SKM-1 treated with dmso at 0.1 percent for 144 hours (cell line): Measurements from ENCODE around the gene KCNJ12.
"Not testable (repeated sequence)": the region's sequence is repeated elsewhere in the genome, so short reads cannot be mapped to it uniquely, and the experiment has no call there.

Source experiments
- DNase-seq: peaks from one replicate; lab custom pipeline; 2025; ENCODE audit not compliant: unreplicated experiment; lab: John Stamatoyannopoulos, UW

KCNJ12 gene

DNA sequence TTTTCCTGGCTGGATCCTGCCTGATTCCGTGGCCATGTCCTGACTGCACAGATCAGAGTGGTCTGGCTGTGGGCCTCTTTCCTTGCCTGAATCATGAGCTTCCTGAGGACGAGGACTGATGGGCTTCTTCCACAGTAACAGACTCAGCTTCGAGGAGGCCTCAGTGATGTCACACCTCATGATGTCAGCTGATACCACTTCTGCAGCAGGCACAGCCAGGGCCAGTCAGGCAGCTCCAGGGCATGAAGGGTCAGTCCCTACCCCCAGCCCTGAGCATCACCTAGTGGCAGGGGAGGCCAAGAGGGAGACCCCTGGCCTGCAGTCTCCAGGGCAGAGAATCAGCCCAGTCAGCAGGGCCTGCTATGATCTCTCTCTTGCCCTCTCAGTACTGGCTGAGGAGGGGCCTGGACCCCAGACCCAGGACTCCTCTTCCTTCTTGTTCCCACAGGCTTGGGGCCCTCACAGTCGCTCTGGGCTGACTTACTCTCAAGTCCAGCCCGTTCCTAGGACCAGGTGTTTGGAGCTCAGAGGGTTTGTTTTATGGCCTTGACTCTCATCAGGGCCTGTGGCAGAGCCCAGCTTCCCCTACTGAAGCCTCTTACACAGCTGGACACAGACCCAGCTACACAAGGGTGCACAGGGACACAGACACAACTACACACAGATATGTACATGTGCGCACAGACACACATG, 26.7 kb upstream of the KCNJ12 start:
- not testable (repeated sequence) for DNase-seq

DNA sequence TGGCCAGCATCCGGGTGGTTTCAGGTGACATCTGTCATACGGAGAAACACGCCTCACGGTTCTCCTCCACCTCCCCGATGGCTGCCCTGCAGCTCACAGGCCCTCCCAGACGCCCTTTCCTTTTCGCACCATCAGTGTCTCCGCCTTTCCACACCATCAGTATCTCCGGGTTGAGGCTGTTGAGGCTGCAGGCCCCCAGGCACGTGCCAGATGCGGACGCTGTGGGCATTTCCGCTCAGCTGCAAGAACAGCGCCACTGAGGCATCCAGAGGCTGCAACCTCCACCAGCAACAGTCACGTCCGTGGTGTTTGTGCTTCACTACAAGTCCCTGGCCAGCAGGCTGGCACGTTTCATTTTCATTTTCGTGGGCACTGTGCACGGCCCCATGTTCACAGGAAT, 25.7 kb upstream of the KCNJ12 start:
- not testable (repeated sequence) for DNase-seq

DNA sequence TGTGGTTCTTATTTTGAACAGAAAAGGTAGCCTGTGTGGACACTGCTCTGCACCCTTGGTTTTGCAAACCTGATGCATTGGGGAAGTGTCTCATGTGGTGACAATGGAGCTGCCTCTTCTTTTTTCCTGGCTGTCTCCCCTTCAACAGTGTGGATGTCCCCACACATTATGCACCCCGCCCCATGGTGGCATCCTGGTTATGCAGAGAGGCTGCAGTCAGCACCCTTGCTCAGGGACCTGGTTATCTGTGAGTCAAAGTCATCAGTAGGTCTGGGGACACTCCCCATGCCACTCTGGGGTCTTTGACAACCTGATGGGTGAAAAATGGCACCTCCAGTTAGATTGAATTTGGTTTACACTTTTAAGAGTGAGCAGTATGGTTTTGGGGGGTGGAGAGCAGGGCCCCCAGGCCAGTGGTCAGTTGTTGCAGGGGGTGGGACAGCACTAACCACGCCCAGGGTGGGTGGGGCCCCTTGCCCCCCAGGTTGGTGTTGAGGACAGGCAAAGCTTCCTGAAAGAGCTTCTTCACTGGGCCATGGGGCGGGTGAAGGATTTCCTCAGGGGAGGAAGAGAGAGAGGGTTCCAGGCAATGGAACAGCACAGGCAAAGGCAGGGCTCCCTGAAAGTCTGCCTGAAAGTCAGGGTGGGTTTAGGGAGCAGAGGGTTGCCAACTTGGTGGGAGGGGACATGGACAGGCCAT, 24.6 kb upstream of the KCNJ12 start:
- no peak for DNase-seq

DNA sequence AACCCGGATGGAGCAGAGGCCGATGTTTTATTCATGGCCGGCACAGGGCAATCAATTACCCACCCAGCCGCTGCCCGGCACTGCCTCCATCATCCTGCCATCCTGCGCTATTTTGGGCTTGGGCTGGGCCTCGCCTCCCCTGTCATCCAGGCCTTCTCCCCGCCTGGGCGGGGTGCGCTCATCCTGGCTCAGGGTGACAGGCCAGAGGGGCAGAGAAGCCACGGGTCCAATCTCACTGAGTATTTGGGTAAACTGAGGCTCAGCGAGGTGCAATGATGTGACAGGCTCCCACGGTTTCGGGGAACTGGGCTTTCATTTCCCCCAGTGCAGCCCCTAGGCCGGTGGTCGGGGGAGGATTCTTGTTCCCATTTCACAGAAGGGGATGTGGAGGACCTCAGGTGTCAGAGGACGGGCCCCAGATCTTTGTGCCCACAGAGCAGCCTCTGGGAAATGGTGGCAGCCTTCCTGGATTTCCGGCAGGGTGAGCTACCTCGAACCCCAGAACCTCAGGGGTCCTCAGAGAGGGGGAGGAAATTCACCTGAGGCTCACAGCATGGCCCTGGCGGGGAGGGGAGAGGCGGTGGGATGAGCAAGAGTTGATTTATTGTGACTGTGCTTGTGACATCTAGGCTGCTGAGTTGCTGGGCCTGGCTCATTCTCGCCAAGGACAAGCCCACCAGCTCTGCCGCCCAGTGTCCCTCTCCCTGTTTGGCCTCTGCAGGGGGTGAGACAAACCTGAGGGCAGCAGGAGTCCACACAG, 23.8 kb upstream of the KCNJ12 start:
- no peak for DNase-seq

DNA sequence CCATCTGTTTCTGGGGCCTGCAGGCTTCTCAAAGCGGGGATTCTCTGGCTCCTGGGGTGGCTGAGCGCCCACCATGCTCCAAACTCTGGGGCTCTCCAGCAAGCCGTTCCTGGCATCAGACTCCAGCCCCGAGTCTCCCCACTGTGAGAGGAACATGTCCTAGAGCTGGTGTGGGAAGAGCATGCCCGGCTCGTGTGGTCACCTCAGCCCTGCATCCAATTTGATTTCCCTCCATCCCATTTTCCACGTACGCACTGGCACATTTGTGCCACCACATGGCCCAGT, 23.2 kb upstream of the KCNJ12 start:
- DNase-seq = no peak

DNA sequence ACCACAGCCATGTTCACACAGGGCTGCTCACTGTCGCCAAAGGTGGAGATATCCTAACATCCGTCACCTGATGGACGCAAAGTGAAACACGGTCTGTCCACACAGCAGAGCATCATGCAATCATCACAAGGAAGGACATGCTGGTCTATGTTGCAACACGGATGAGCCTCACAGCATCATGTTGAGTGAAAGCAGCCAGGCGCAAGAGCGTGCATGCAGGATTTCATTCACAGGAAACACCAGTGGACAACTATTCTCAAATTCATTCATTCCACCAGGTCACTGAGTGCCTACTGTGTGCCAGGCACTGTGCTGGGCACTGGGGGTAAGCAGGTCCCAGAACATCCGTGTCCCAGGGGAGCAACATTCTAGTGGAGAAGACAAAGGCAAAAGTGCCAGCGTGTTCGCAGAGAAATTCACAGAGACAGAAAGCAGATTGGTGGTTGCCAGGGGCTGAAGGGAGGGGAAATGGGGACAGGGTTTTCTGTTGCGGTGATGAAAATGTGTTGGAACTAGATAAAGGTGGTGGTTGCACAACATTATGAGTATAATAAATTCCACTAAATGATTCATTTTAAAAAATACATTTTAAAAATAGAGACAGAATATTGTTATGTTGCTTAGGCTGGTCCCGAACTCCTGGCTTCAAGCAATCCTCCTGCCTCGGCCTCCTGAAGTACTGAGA, 22.7 kb upstream of the KCNJ12 start:
- no peak for DNase-seq

DNA sequence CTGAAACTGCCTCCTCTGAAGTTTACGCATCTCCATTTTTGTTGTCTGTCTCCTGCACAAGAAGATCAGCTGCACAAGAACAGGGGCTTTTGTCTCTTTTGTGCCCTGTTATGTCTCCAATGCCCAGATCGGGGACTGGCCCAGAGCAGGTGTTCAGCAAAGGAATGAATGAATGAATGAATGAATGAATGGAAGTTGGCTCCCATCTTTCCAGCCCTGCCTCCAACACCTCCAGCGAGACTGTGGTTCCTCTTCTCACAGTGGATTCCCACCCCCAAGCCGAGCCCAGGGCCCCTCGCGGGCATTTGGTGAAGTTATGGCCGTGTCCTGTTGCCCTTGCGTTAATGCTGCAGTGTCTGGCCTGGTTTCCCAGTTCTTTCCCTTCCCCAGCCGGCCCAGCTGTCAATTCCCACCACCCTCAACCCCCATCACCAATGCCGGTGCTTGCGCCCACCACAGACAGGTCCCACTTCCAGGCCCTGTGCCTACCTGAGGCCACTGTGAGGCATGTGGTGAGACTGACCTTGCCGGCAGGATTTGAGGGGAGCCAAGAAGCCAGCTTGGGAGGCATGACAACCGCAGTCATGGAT, 21.3 kb upstream of the KCNJ12 start:
- DNase-seq = no peak

DNA sequence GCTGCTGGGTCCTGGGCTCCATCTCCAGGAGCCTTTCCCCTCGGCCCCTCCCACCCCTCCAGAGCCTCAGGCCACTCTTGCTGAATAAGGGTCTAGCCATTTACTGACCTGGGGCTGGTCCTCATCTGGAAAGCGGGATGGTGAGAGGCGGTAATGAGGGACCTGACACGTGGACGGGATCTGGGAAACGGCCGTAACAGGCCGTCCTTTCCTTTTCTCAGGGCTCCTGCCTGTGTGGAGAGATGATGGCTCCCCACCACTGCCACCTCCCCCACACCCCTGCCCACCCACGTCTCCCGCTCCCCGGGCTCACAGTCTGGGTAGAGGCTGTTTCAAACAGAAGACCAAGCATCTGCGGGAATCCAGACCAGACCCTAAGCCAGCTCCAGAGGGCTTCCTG, 20.6 kb upstream of the KCNJ12 start:
- no peak for DNase-seq

DNA sequence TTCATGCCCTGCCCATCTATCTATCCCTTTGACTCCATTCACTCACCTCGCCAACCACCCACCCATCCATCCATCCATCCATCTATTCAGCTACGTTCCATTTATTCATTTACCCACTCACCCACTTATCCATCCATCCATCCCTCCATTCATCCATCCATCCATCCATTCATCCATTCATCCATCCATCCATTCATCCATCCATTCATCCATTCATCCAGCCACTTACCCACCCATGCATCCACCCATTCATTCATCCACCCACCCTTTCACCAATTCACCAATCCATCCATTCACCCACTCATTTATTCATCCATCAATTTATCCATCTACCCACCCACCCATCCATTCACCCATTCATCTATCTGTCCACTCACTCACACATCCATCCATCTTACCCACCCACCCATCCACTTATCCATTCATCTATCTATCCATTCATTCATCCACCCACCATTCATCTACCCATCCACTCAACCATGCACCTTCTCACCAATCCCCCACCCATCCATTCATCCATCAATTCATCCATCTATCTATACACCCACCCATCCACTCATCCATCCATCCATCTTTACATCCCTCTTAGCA, 19.5 kb upstream of the KCNJ12 start:
- DNase-seq = no peak

DNA sequence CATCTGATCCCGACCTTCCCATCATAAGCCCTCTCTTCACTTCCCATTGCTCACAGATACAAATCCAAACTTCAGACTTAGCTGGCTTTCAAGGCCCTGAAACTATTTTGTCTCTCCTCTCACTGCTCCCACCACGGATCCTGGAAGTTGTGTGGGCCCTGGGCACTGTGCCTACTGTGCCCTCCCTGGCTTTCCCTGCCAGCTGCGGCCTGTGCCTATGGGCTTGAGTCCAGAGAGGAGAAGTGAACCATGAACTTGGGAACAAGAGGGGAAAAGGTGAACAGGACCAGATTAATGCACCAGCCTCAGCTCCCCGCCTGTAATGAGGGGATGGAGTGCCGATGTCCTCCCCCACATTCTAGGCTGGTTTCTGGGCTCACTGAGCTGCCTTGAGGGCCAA, 18.9 kb upstream of the KCNJ12 start:
- no peak for DNase-seq

DNA sequence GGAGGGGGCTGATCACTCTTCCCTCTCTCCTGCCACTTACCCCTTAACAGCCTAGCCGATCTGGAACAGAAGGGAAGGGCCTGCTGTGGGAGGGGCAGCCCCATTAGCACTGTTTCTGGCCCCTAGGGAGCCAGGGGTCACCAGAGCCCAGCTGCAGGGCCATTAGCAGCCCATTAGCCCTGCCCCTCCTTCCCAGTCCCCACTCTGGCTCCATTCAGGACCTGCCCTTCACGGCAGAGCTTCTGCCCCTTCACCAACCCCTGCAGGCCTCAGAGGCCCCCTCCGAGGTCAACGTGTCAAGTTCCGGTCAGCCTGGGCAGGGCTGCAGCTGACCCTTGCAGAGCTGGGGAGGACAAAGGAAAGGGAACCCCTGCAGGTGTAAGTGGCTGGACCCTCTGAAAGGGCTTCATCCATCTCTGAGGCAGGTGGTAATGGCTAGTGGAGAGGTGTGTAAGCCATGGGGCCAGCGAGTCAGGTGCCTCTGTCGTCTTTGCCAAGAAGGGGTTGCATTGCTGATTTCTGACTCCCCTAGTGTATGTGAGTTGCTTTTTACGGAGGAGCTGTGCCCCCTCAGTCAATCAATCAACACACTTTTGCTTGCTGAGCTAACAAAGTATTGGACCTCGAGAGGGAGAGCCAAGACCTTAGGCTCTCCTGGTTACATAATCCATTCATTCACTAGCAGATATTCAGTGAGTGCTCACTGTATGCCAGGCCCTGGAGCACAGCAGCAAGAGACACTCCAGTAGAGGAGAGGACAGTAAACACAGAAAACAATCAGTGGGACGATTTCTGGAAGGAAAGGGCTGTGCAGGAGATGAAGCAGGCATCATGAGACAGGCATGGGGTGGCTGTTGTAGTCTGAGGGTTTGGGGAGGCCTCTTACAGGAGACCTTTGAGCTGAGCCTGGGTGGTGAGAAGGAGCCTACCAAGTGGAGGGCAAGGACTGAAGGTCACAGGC, 18.2 kb upstream of the KCNJ12 start:
- no peak for DNase-seq

DNA sequence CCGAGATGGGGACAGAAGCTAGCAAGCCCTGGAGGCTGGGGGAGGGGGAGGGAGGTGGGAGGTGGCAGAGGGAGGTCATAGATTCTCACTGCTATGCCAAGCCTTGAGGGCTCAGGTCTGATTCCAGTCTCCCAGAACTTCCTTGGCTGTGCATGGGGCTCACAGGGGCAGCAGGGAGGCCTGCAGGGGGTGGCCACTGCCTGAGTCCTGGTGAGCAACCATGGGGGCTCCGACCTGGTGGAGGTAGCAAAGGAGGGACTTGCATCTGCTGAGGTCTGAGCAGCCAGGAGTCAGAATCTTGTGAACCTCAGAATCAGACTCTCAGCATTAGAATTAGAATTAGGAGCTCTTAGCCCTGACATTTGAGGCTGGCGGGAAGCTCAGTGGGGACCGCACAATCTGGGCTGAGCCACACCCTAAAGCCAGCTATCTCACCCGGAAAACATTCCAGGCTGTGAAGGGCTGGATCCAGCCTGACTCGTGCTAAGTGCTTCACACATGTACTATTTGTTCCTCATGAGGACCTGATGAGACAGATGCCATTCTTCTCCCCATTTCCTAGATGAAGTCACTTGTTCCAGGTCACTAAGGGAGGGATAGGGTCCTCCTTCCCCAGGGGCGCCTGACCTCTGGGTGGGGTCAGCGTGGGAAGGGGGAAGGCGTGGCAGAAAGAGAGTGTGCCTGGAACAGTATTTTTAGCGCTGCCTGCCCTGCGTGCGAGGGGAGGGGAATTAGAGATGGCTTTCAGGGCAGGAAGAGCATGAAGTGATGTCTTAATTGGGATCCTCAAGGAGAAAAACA, 17.3 kb upstream of the KCNJ12 start:
- no peak for DNase-seq

DNA sequence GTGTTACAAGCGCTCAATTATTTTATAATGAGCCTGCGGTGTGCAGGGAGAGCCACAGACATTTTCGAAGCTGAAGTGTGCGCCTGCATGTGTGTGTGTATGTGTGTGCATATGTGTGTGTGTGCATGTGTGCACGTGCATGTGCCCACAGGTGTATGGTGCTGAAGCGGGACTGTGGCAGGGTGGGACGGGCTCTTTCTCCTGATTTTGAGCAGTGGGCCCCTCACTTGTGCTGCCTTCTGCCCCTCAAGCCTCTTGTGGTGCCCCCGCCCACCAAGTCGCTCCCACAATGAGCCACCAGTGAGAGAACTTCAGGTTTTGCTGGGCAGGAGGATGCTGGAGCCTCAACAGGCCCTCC, 16.7 kb upstream of the KCNJ12 start:
- no peak for DNase-seq

DNA sequence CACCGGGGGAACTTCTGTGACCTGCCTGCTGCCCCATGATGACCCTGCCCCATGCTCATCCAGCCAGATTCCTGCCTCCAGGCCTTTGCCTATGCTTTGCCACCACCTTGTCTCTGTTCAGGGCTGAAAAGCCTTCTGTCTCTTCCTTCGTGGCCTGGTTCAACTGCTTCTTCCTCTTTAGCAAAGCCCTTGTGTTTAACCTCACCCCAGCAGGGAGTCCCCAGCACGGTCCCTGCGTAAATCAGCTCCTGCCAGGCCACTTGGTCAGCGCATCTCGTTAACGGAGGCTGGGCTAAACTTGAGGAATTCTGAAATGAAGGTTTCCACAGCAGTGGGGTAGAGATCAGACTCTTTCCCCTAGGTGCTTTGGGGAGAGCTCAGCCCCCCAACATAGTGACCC, 16.1 kb upstream of the KCNJ12 start:
- DNase-seq = peak; percentile 38

DNA sequence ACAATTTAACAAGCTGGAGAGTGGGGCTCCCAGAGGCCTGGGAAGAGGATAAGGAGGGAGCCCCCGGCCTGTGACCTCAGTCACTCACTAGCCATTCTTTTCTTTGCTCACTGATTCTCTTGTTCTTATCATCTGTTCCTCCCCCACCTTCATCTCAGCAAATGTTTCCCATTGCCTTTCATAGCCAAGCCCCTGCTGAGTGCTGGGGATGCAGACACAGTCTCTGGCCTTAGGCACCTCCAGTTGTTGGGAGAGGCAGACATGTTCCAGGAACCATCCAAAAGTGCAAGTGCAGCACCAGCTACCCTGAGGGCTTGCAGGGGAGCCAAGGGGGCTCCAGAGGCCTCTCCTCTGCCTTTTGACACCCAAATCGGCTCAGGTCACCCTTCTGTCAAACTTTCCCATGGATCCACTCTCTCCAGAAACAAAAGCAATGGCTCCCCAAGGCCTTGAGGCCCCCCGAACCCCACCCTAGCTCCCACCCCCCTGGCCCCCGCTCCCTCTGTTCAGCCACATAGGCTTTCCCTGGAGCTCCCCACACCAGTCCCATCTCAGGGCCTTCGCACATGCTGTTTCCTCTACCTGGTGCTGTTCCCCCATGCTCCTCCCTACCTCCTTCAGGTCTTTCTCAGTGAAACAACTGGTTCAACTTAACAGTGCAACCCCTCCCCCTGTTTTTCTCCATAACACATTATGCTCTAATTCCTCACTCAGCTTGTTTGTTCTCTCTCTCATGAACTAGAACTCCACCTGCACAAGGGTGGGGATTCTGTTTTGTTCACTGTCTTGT, 14.9 kb upstream of the KCNJ12 start:
- DNase-seq = no peak

DNA sequence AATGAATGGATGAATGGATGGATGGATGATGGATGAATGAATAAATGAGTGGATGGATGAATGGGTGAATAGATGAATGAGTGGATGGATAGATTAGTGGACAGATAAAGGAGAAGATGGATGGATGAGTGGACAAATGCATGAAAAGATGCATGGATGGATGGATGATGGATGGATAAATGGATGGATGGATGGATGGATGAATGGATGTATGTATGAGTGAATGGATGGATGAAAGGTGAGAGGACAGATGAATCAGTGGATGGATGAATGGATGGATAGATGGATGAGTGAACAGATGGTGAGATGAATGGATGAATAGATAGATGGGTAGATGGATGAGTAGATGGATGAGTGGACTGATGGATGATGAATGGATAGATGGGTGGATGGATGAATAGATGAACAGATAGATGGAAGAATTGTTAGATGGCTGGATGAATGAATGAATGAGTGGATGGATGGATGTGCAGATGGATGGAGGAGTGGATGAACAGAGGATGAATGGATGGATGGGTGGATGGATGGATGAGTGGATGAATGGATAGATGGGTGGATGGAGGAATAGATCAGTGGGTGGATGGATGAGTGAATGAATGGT, 13.7 kb upstream of the KCNJ12 start:
- no peak for DNase-seq

DNA sequence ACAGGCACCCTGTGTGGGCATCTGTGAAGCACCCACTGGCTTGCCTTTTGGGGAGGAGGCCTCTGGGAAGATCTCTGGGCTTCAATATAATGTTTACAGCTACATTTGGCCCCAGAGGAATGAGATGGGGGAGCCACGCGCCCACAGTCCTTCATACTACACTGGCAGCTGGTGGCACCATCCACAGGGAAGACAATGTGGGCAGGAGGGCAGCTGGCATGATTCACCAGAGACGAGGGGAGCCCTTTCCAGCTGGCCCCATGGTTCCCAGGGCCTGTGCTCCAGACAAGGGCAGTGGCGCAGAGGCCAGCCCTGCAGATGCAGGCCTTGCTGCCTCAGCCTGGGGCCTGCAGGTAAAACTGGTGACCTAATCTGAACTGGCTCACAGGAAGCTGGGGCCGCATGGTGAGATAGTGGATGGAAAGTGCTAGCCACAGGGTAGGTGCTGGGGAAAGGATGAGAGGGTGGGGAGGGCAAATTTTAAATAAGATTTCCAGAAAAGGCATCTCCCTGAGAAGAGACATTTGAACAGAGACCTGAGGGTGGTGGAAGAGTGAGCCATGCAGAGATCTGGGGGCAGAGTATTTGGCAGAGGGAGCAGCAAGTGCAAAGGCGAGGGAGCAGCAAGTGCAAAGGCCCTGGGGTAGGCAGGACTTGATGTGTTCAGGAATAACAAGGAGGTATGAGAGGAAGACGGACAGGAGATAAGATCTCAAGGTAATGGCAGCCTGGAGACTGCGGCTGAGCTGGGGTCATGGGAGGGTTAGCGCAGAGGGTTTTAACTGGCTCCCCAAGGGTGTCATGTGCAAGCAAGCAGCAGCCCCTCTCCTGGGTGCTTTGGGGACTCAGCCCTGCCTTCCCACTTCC, 12.1 kb upstream of the KCNJ12 start:
- DNase-seq = no peak
